NCI-H82 treated with DMSO at 0.1 percent for 48 hours (cell line): Measurements from ENCODE around the gene IRF4.

Source experiments
- DNase-seq: peaks from one replicate; lab custom pipeline; 2025; ENCODE audit not compliant: unreplicated experiment; lab: John Stamatoyannopoulos, UW

Gene IRF4

GRCh38 chr6:456358-456867 is 64.9 kb downstream of the IRF4 start:
- no peak for DNase-seq

GRCh38 chr6:456887-457286 is 65.3 kb downstream of the IRF4 start:
- DNase-seq, result no peak
